NCI-H2107 treated with DMSO at 0.1 percent for 48 hours (cell line): Measurements from ENCODE around the gene RAB6B.

Source experiments
- DNase-seq: peaks from one replicate; lab custom pipeline; 2025; ENCODE audit not compliant: unreplicated experiment; lab: John Stamatoyannopoulos, UW

RAB6B gene

GRCh38 chr3:133838296-133838789, 57.3 kb downstream of the RAB6B start:
- DNase-seq, result no peak

- no peak for DNase-seq
Measured at GRCh38 chr3:133837487-133838295, 58.0 kb downstream of the RAB6B start.

- no peak for DNase-seq
Measured at GRCh38 chr3:133836497-133837158, 59.1 kb downstream of the RAB6B start.

GRCh38 chr3:133835961-133836360, 59.7 kb downstream of the RAB6B start:
- DNase-seq, result no peak

GRCh38 chr3:133835418-133835743, 60.3 kb downstream of the RAB6B start:
- no peak for DNase-seq

GRCh38 chr3:133834621-133835417, 60.9 kb downstream of the RAB6B start:
- no peak for DNase-seq

GRCh38 chr3:133833880-133834620, 61.6 kb downstream of the RAB6B start:
- no peak for DNase-seq

GRCh38 chr3:133833267-133833666, 62.4 kb downstream of the RAB6B start:
- no peak for DNase-seq

GRCh38 chr3:133832802-133833144, 62.9 kb downstream of the RAB6B start:
- DNase-seq, result no peak

- peak; percentile 70 for DNase-seq
Measured at GRCh38 chr3:133831966-133832801, 63.5 kb downstream of the RAB6B start.

- no peak for DNase-seq
Measured at GRCh38 chr3:133830071-133830470, 65.6 kb downstream of the RAB6B start.

- DNase-seq, result no peak
Measured at GRCh38 chr3:133829310-133829707, 66.4 kb downstream of the RAB6B start.

- no peak for DNase-seq
Measured at GRCh38 chr3:133828576-133829309, 66.9 kb downstream of the RAB6B start.

GRCh38 chr3:133827684-133828083, 68.0 kb downstream of the RAB6B start:
- no peak for DNase-seq

GRCh38 chr3:133827136-133827535, 68.5 kb downstream of the RAB6B start:
- no peak for DNase-seq

- no peak for DNase-seq
Measured at GRCh38 chr3:133825969-133826727, 69.5 kb downstream of the RAB6B start.

GRCh38 chr3:133824961-133825485, 70.7 kb downstream of the RAB6B start:
- no peak for DNase-seq

GRCh38 chr3:133821767-133822638, 73.7 kb downstream of the RAB6B start:
- no peak for DNase-seq
